Neuronal stem cell (in vitro differentiated cells): ENCODE data around the gene ST7.

ENCODE experiments used
- DNase-seq: peaks from one replicate; pipeline ENCODE4 v3.0.0-alpha.2; 2013; ENCODE audit warnings: low spot score
- H2AFZ ChIP-seq: one replicate; pipeline ENCODE4 v1.6.1; 2013; ENCODE audit warnings: mild to moderate bottlenecking, low read length, inconsistent platforms
- H2AK5ac ChIP-seq: 2 replicates; pipeline ENCODE4 v1.6.1; 2013; ENCODE audit warnings: low read depth, mild to moderate bottlenecking, inconsistent platforms, low read length, moderate library complexity, mixed read lengths
- H2BK120ac ChIP-seq: 2 replicates; pipeline ENCODE4 v1.6.1; 2013; ENCODE audit warnings: low read depth, mild to moderate bottlenecking, inconsistent platforms, low read length, moderate library complexity, mixed read lengths
- H2BK12ac ChIP-seq: one replicate; pipeline ENCODE4 v1.6.1; 2013; ENCODE audit warnings: low read length, inconsistent platforms
- H2BK15ac ChIP-seq: 2 replicates; pipeline ENCODE4 v1.6.1; 2013; ENCODE audit warnings: mild to moderate bottlenecking, low read length, inconsistent platforms, mixed read lengths
- H2BK5ac ChIP-seq: one replicate; pipeline ENCODE4 v1.6.1; 2013; ENCODE audit warnings: inconsistent platforms, mild to moderate bottlenecking, low read length, moderate library complexity
- H3K14ac ChIP-seq: one replicate; pipeline ENCODE4 v1.6.1; 2013; ENCODE audit warnings: low read length, inconsistent platforms
- H3K18ac ChIP-seq: 2 replicates; pipeline ENCODE4 v1.6.1; 2013; ENCODE audit warnings: low read length, inconsistent platforms
- H3K23ac ChIP-seq: 2 replicates; pipeline ENCODE4 v1.6.1; 2013; ENCODE audit warnings: low read depth, mild to moderate bottlenecking, mixed read lengths, low read length, inconsistent platforms; ENCODE audit not compliant: poor library complexity
- H3K27ac ChIP-seq: replicated peaks from 3 replicates; pipeline ENCODE4 v1.5.1; 2013; ENCODE audit warnings: low read length, inconsistent platforms
- H3K27me3 ChIP-seq, 3 experiments: 2 replicates each; pipeline ENCODE4 v1.6.1; 2013; ENCODE audit warnings: low read length in 3 of 3, mild to moderate bottlenecking in 2 of 3, inconsistent platforms in 1 of 3, low read depth in 1 of 3, mixed read lengths in 1 of 3, moderate library complexity in 1 of 3; ENCODE audit not compliant: control insufficient read depth in 3 of 3, insufficient read depth in 3 of 3
- H3K36me3 ChIP-seq, 2 donors: replicated peaks in 1 of 2; 2 replicates each; pipeline ENCODE4 v1.6.1; 2013; ENCODE audit warnings: low read length in 2 of 2; ENCODE audit not compliant: control insufficient read depth in 2 of 2, insufficient read depth in 2 of 2
- H3K4ac ChIP-seq: 2 replicates; pipeline ENCODE4 v1.6.1; 2013; ENCODE audit warnings: inconsistent platforms, mild to moderate bottlenecking, low read length, moderate library complexity
- H3K4me1 ChIP-seq, 2 donors: 1 replicate in 1 of 2; 2 replicates in 1 of 2; pipeline ENCODE4 v1.6.1; 2013; ENCODE audit warnings: low read length in 2 of 2, low read depth in 1 of 2; ENCODE audit not compliant: control insufficient read depth in 2 of 2, insufficient read depth in 1 of 2
- H3K4me2 ChIP-seq: one replicate; pipeline ENCODE4 v1.6.1; 2013; ENCODE audit warnings: mild to moderate bottlenecking, low read length, inconsistent platforms; ENCODE audit not compliant: insufficient read depth, poor library complexity, severe bottlenecking
- H3K4me3 ChIP-seq, 2 donors: 2 replicates each; pipeline ENCODE4 v1.5.1; 2013; ENCODE audit warnings: low read length in 2 of 2, mild to moderate bottlenecking in 2 of 2, inconsistent platforms in 1 of 2, moderate library complexity in 1 of 2
- H3K79me1 ChIP-seq: one replicate; pipeline ENCODE4 v1.6.1; 2013; ENCODE audit warnings: low read depth, mild to moderate bottlenecking, inconsistent platforms, low read length, moderate library complexity
- H3K9ac ChIP-seq: one replicate; pipeline ENCODE4 v1.6.1; 2013; ENCODE audit warnings: mild to moderate bottlenecking, low read depth, low read length, inconsistent platforms; ENCODE audit not compliant: poor library complexity
- H3K9me3 ChIP-seq, 2 donors: replicated peaks in 1 of 2; 2 replicates each; pipeline versions ENCODE3 to v1.6.1; 2013; ENCODE audit warnings: low read length in 2 of 2, mild to moderate bottlenecking in 2 of 2, inconsistent platforms in 1 of 2, low read depth in 1 of 2, mixed read lengths in 1 of 2, moderate library complexity in 1 of 2; ENCODE audit not compliant: control insufficient read depth in 2 of 2, insufficient read depth in 1 of 2
- H4K8ac ChIP-seq: one replicate; pipeline ENCODE4 v1.6.1; 2013; ENCODE audit warnings: low read depth, mild to moderate bottlenecking, inconsistent platforms, low read length, moderate library complexity
- H4K91ac ChIP-seq: one replicate; pipeline ENCODE4 v1.6.1; 2013; ENCODE audit warnings: low read length, low read depth, mild to moderate bottlenecking, inconsistent platforms; ENCODE audit not compliant: poor library complexity
- WGBS, 2 donors: extraction: QIAGEN DNeasy Blood & Tissue Kit; methylation state at CpG; one replicate each; pipeline ENCODE4 v1.1.7; 2013; ENCODE audit warnings: missing lambda C conversion rate in 2 of 2, mixed read lengths in 1 of 2; ENCODE audit not compliant: insufficient read length in 2 of 2, insufficient replicate concordance in 1 of 2; ENCODE audit errors: extremely low coverage in 2 of 2; 5-methylcytosine and 5-hydroxymethylcytosine counted together

Gene ST7

DNA sequence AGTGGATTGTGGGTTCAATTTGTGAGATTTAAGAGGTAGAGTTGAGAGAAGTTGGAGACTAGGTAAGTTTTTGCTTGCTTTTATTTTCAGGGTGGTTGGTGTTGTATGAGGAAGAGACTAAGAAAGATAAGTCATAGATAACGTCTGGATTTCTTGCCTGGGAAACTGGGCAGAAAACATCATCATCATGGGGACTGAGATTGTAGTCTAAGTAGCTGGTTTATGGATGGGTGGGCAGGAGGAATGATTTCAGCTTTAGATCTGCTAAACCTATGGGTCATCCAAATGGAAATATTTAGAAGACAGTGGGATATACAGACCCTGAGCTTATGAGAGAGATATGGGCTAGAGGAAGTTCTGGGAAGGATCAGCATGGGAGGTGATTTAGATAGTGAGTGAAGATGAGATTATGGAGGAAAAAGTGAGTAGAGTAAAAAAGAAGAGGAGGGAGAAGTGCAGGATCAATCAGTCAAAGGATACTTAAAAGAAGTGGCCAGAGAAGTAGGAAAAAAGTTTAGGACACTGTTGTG is 199.8 kb downstream of the ST7 start:
- Histone ChIP-seq H3K18ac (no peak overlapping the region), H3K9me3 (no peaks in the 10 kb centered on the region), H3K4me2 (no peak overlapping the region), H2BK15ac (no peak overlapping the region), H3K4me3 (no peak overlapping the region), H3K14ac (no peak overlapping the region), H2BK12ac (no peak overlapping the region), H3K27ac (no peak overlapping the region), H2BK5ac (no peak overlapping the region), H3K4me1 (peaks cover 0 to 4% of the 10 kb centered on the region in 2 donors), H2AFZ (no peak overlapping the region), H3K23ac (no peak overlapping the region), H3K9ac (no peak overlapping the region), H4K91ac (no peak overlapping the region), H3K36me3 (peaks cover 0 to 5% of the 10 kb centered on the region in 2 donors), H3K27me3 (no peaks in the 10 kb centered on the region), H3K79me1 (no peaks in the 10 kb centered on the region), H4K8ac (no peak overlapping the region), H2BK120ac (no peak overlapping the region), H3K4ac (no peak overlapping the region), H2AK5ac (no peak overlapping the region)
- DNase-seq = no peak
- WGBS, 2 donors = no CpG with 5 or more reads among the region's 1 CpG

DNA sequence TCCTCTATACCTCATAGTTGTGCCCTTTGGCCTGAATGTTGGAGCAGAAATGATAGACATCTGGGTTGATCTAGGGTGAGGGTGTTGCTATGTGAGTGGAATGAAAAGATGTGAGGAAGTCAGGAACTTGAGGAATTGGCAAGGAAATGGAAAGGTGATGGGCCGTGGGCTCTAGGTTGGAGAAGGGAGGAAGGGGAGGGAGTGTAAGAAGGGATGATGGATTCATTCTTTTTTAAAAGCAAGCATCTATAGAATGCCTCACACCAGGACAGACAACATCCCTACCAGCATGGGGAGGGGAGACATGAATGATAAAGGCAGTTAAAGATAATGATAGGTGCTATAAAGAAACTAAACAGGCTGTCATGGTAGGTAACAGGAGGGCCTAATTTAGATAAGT is 201.4 kb downstream of the ST7 start:
- no peak overlapping the region for H3K27ac ChIP-seq
- no peaks in the 10 kb centered on the region for H3K27me3 ChIP-seq
- no peaks in the 10 kb centered on the region for H3K9me3 ChIP-seq
- H2BK12ac ChIP-seq = no peak overlapping the region
- WGBS, 2 donors = no CpG with 5 or more reads among the region's 1 CpG
- peaks cover 0 to 5% of the 10 kb centered on the region in 2 donors for H3K36me3 ChIP-seq
- H3K14ac ChIP-seq = no peak overlapping the region
- H4K8ac ChIP-seq = no peak overlapping the region
- H2AFZ ChIP-seq = no peak overlapping the region
- H2BK15ac ChIP-seq = no peak overlapping the region
- H3K4me1 ChIP-seq = peaks cover 0 to 4% of the 10 kb centered on the region in 2 donors
- no peak overlapping the region for H3K4me2 ChIP-seq
- H3K79me1 ChIP-seq = no peaks in the 10 kb centered on the region
- H4K91ac ChIP-seq = no peak overlapping the region
- H3K4ac ChIP-seq = no peak overlapping the region
- H2BK120ac ChIP-seq = no peak overlapping the region
- no peak overlapping the region for H2BK5ac ChIP-seq
- H3K4me3 ChIP-seq = no peak overlapping the region
- DNase-seq = no peak
- H3K18ac ChIP-seq = no peak overlapping the region
- H3K9ac ChIP-seq = no peak overlapping the region
- H2AK5ac ChIP-seq = no peak overlapping the region
- H3K23ac ChIP-seq = no peak overlapping the region

DNA sequence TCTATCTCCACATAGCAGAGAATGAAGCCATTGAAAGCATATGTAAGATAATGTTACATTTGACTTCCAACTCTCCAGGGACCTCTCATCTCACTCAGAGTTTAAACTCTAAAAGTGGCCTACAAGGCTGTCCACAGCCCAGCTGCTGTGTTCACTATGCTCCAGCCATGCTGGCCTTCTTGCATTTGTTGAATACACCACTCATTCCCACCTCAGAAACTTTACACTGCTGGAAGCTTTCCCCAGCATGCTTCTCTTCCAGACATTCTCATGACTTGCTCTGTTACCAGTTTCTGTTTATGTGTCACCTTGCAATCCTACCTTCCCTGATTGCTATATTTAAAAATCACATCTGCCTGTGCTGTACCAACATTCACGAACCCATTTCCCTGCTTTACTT is 202.4 kb downstream of the ST7 start:
- H3K4me3 ChIP-seq = no peak overlapping the region
- WGBS, 2 donors = no CpG with 5 or more reads among the region's 1 CpG
- H3K4ac ChIP-seq = no peak overlapping the region
- H4K8ac ChIP-seq = no peak overlapping the region
- H3K4me2 ChIP-seq = no peak overlapping the region
- no peak overlapping the region for H3K18ac ChIP-seq
- no peak for DNase-seq
- H2AK5ac ChIP-seq = no peak overlapping the region
- H4K91ac ChIP-seq = no peak overlapping the region
- H2BK5ac ChIP-seq = no peak overlapping the region
- no peak overlapping the region for H3K27ac ChIP-seq
- no peak overlapping the region for H2BK120ac ChIP-seq
- H3K79me1 ChIP-seq = no peaks in the 10 kb centered on the region
- peaks cover 0 to 4% of the 10 kb centered on the region in 2 donors for H3K4me1 ChIP-seq
- H2BK12ac ChIP-seq = no peak overlapping the region
- H3K9ac ChIP-seq = no peak overlapping the region
- H3K23ac ChIP-seq = no peak overlapping the region
- no peaks in the 10 kb centered on the region for H3K9me3 ChIP-seq
- H3K14ac ChIP-seq = no peak overlapping the region
- H3K27me3 ChIP-seq = no peaks in the 10 kb centered on the region
- no peak overlapping the region for H2AFZ ChIP-seq
- no peak overlapping the region for H2BK15ac ChIP-seq
- peaks cover 0 to 5% of the 10 kb centered on the region in 2 donors for H3K36me3 ChIP-seq

DNA sequence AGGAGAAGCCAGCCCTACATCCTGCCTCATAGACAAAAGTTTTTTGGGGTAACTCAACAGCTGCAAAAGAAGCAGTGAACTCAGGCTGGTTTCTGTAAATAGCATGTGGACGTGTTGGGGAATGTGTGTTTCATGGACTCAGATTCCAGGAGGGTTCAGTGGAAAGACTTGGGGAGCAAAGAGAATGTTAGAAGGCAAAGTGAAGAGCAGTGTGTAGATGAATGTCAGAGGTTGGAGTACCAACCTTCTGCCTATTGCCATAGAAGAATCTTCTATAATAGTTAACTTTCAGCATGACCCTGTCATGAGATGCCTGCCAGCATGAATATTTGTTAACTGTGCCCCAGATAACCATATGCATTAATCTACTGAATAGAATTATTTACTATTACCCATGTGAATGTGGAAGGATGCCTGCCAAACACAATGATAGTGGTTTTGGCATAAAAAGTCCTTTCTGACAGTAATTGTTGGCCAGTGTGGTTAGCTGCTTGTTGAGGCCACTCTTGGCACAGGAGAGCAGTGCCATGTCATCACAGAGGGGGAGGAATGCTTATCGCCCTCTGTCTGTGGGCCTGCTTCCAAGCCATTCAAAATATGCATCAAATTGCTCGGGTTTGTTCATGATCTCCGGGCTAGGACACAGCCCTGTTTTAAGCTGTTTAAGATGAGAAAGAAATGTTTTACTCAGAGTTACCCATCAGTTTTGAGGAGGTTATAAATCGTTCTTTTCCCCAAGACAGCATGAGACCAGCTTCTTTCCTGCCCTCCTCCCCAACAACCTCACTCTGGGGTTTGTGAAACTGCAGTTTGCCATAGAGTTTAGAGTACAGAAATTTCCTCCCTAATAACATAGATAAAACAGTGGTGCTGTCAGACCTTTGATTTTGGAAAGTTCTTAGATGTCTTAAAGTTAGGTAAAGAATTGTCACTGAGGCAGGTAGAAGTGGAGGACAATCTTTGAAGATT is 204.2 kb downstream of the ST7 start:
- H4K8ac ChIP-seq = no peak overlapping the region
- H2BK5ac ChIP-seq = no peak overlapping the region
- no peak overlapping the region for H3K23ac ChIP-seq
- no peak overlapping the region for H2BK12ac ChIP-seq
- H2BK15ac ChIP-seq = no peak overlapping the region
- no peak overlapping the region for H3K14ac ChIP-seq
- H2AFZ ChIP-seq = no peak overlapping the region
- H3K79me1 ChIP-seq = no peaks in the 10 kb centered on the region
- H3K4ac ChIP-seq = no peak overlapping the region
- H3K4me1 ChIP-seq = peaks cover 0 to 4% of the 10 kb centered on the region in 2 donors
- no peak overlapping the region for H2BK120ac ChIP-seq
- no peak overlapping the region for H3K27ac ChIP-seq
- H3K18ac ChIP-seq = no peak overlapping the region
- H3K4me3 ChIP-seq = no peak overlapping the region
- no CpG with 5 or more reads among the region's 5 CpGs for WGBS, 2 donors
- H2AK5ac ChIP-seq = no peak overlapping the region
- H4K91ac ChIP-seq = no peak overlapping the region
- no peak overlapping the region for H3K9ac ChIP-seq
- H3K36me3 ChIP-seq = peaks cover 0 to 5% of the 10 kb centered on the region in 2 donors
- H3K27me3 ChIP-seq = no peaks in the 10 kb centered on the region
- H3K9me3 ChIP-seq = no peaks in the 10 kb centered on the region
- DNase-seq = no peak
- H3K4me2 ChIP-seq = no peak overlapping the region
